Measurements from ENCODE around the gene TRIM17.

- TF ChIP-seq, protein P1, sequence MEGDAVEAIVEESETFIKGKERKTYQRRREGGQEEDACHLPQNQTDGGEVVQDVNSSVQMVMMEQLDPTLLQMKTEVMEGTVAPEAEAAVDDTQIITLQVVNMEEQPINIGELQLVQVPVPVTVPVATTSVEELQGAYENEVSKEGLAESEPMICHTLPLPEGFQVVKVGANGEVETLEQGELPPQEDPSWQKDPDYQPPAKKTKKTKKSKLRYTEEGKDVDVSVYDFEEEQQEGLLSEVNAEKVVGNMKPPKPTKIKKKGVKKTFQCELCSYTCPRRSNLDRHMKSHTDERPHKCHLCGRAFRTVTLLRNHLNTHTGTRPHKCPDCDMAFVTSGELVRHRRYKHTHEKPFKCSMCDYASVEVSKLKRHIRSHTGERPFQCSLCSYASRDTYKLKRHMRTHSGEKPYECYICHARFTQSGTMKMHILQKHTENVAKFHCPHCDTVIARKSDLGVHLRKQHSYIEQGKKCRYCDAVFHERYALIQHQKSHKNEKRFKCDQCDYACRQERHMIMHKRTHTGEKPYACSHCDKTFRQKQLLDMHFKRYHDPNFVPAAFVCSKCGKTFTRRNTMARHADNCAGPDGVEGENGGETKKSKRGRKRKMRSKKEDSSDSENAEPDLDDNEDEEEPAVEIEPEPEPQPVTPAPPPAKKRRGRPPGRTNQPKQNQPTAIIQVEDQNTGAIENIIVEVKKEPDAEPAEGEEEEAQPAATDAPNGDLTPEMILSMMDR (conservative IDR thresholded peaks at IDR 0.05; ENCODE audit: low read length), result no peak
- no peak for TF ChIP-seq EZH2phosphoT487 (IDR thresholded peaks at IDR 0.05; ENCODE audit: borderline replicate concordance)
These were observed 45.9 kb upstream of the TRIM17 start for GRCh38 chr1:228462560-228462959.

Measured in Loucy (cell line).